K562 (cell line): ENCODE measurements around the gene GAB2. TPM values are rescaled to one million over a fixed set of nuclear protein-coding genes. Genes with fewer than 3 reads are reported as not detected.

Experiments used
- ATF4 ChIP-seq: fragments of 450-650 bp; formaldehyde crosslinking; IDR thresholded peaks from 2 replicates; pipeline ENCODE4 v1.4.0; 2022; ENCODE audit warnings: mild to moderate bottlenecking, moderate library complexity
- C11orf30 ChIP-seq: fragments of 450-650 bp; IDR thresholded peaks from 2 replicates; pipeline ENCODE4 v1.6.1; 2016; ENCODE audit warnings: low read depth, mild to moderate bottlenecking
- DDX20 ChIP-seq: fragments of 450-650 bp; IDR thresholded peaks from 2 replicates; pipeline ENCODE4 v1.6.1; 2016; ENCODE audit warnings: missing genetic modification characterization, low read depth, mild to moderate bottlenecking, missing compliant biosample characterization, moderate library complexity
- FOS ChIP-seq: IDR thresholded peaks from 3 replicates; pipeline ENCODE4 v1.6.1; 2011; ENCODE audit not compliant: insufficient read length; ENCODE audit errors: extremely low read depth
- PCBP2 ChIP-seq: fragments of 200-400 bp; formaldehyde crosslinking; IDR thresholded peaks from 2 replicates; pipeline ENCODE4 v1.6.1; 2018; ENCODE audit warnings: low read length, low read depth, mild to moderate bottlenecking, moderate library complexity; ENCODE audit not compliant: poor library complexity, severe bottlenecking
- PTBP1 ChIP-seq: fragments of 200-400 bp; formaldehyde crosslinking; IDR thresholded peaks from 2 replicates; pipeline ENCODE4 v1.6.1; 2017; ENCODE audit warnings: low read depth, low read length
- TARDBP ChIP-seq: fragments of 450-650 bp; IDR thresholded peaks from 2 replicates; pipeline ENCODE4 v1.6.1; 2016
- VEZF1 ChIP-seq: fragments of 200-800 bp; sonication (Bioruptor generic); IDR thresholded peaks from 2 replicates; pipeline ENCODE4 v1.6.1; 2017; ENCODE audit warnings: missing genetic modification characterization, missing compliant biosample characterization
- ZBTB49 ChIP-seq: sonication (generic); formaldehyde crosslinking; IDR thresholded peaks from 2 replicates; pipeline ENCODE4 v1.8.0; 2022; ENCODE audit warnings: missing genetic modification reagents, mild to moderate bottlenecking, borderline replicate concordance
- ZBTB5 ChIP-seq: fragments of 450-650 bp; IDR thresholded peaks from 2 replicates; pipeline ENCODE4 v1.6.1; 2017; ENCODE audit warnings: antibody characterized with exemption
- ZNF76 ChIP-seq: fragments of 250-450 bp; sonication (Bioruptor Pico); IDR thresholded peaks from 2 replicates; pipeline ENCODE4 v1.4.0; 2020; ENCODE audit warnings: mild to moderate bottlenecking, moderate library complexity, borderline replicate concordance
- ZNF79 ChIP-seq: fragments of 250-450 bp; sonication (Bioruptor Pico); IDR thresholded peaks from 2 replicates; pipeline ENCODE4 v1.4.0; 2020; ENCODE audit warnings: low read depth, mild to moderate bottlenecking, moderate library complexity
- polyA plus RNA-seq, 8 experiments: library from polyadenylated mRNA; depleted of rRNA in 4 of 8; stranded (reverse) in 5 of 8; unstranded in 3 of 8; fragments of >200 nt; fragmentation: Nextera tagmentation in 2 of 8; fragmentation: Illumina TruSeq in 1 of 8; extraction: Ambion mirVana in 2 of 8; extraction: Trizol in 1 of 8; gene quantifications; 2 replicates each; pipeline versions ENCODE4 v1.2.1 to v1.2.3, GENCODE V29; 2011 to 2014; ENCODE audit warnings: inconsistent platforms in 1 of 8, missing spikeins in 1 of 8
- total RNA-seq, 7 experiments: library from RNA; depleted of rRNA in 6 of 7; stranded (reverse); fragments of >200 nt in 6 of 7; fragmentation: Illumina TruSeq in 2 of 7; extraction: Trizol in 2 of 7; gene quantifications; 2 replicates each; pipeline versions ENCODE4 v1.2.1 to v1.2.3, GENCODE V29; 2011 to 2021; ENCODE audit warnings: low replicate concordance in 1 of 7
- TF ChIP-seq, protein P1 (sequence below): fragments of 450-650 bp; IDR thresholded peaks from 2 replicates; pipeline ENCODE4 v1.6.1; 2016
- TF ChIP-seq, protein P2 (sequence below): sonication (generic); formaldehyde crosslinking; IDR thresholded peaks from 2 replicates; pipeline ENCODE4 v1.4.0; 2020; ENCODE audit warnings: mild to moderate bottlenecking, missing genetic modification reagents

GAB2 gene
- total and polyA plus RNA-seq, 9 of the 15 experiments (the other 6 are each of a cell fraction or from before 2014, with no cell fraction given): 2.3 to 35.2 (median 16.1) TPM

- no peak for TF ChIP-seq ZBTB5
- no peak for TF ChIP-seq ZBTB49 (CRISPR knock-in tag)
- no peak for TF ChIP-seq FOS
- TF ChIP-seq VEZF1: no peak
- no peak for TF ChIP-seq ZNF79 (CRISPR knock-in tag)
- no peak for TF ChIP-seq DDX20 (tag)
- no peak for TF ChIP-seq PTBP1
- TF ChIP-seq, protein P1, sequence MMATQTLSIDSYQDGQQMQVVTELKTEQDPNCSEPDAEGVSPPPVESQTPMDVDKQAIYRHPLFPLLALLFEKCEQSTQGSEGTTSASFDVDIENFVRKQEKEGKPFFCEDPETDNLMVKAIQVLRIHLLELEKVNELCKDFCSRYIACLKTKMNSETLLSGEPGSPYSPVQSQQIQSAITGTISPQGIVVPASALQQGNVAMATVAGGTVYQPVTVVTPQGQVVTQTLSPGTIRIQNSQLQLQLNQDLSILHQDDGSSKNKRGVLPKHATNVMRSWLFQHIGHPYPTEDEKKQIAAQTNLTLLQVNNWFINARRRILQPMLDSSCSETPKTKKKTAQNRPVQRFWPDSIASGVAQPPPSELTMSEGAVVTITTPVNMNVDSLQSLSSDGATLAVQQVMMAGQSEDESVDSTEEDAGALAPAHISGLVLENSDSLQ: peak; percentile 41; the same call in 1 of the 2 replicates
- no peak for TF ChIP-seq PCBP2
- TF ChIP-seq TARDBP: peak; percentile 85; the same call in 1 of the 2 replicates
- TF ChIP-seq, protein P2, sequence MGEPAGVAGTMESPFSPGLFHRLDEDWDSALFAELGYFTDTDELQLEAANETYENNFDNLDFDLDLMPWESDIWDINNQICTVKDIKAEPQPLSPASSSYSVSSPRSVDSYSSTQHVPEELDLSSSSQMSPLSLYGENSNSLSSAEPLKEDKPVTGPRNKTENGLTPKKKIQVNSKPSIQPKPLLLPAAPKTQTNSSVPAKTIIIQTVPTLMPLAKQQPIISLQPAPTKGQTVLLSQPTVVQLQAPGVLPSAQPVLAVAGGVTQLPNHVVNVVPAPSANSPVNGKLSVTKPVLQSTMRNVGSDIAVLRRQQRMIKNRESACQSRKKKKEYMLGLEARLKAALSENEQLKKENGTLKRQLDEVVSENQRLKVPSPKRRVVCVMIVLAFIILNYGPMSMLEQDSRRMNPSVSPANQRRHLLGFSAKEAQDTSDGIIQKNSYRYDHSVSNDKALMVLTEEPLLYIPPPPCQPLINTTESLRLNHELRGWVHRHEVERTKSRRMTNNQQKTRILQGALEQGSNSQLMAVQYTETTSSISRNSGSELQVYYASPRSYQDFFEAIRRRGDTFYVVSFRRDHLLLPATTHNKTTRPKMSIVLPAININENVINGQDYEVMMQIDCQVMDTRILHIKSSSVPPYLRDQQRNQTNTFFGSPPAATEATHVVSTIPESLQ (CRISPR knock-in tag): no peak
- TF ChIP-seq ZNF76 (CRISPR knock-in tag): no peak
- peak; percentile 61 for TF ChIP-seq C11orf30
- TF ChIP-seq ATF4 (CRISPR knock-in tag): peak; percentile 30; the same call in 1 of the 2 replicates
Observed at GRCh38 chr11:78351979-78352841, 65.4 kb downstream of the GAB2 start (continued).
